ENCODE data around the gene TMEM38B. TPM values are rescaled to one million over a fixed set of nuclear protein-coding genes. Genes with fewer than 3 reads are reported as not detected.

The TMEM38B gene
- total RNA-seq, 1 experiment from 2014 or later = 48.6 TPM

GRCh38 chr9:105697871-105698270 lies 3.5 kb downstream of the TMEM38B start:
- Histone ChIP-seq H3K4me1 (peaks cover 31% of the 10 kb centered on the region; the same call in 1 of the 2 replicates), H3K27me3 (replicated peaks; ENCODE audit: control insufficient read depth, insufficient read depth, low read length) (no peaks in the 10 kb centered on the region), H3K9me3 (no peaks in the 10 kb centered on the region), H3K4me3 (ENCODE audit: low read depth, low read length) (no peak overlapping the region), H3K36me3 (ENCODE audit: control insufficient read depth, insufficient read depth, low read length) (no peaks in the 10 kb centered on the region)
- no TSS peak for BruUV-seq (replicated peaks)
- Mint-ChIP-seq H3K4me1 (ENCODE audit: low read depth, unreplicated experiment) (peaks cover 11% of the 10 kb centered on the region), H3K27ac (ENCODE audit: unreplicated experiment) (no peak overlapping the region), H3K9me3 (ENCODE audit: unreplicated experiment) (no peaks in the 10 kb centered on the region), H3K36me3 (ENCODE audit: insufficient read depth, unreplicated experiment) (no peaks in the 10 kb centered on the region), H3K4me3 (ENCODE audit: unreplicated experiment) (no peak overlapping the region), H3K27me3 (ENCODE audit: insufficient read depth, unreplicated experiment) (no peaks in the 10 kb centered on the region)
- DNase-seq = peak in 1 of 2 experiments; percentile 43
- intact Hi-C loops (cut with micrococcal nuclease; ENCODE audit: unreplicated experiment) = loop anchor here (10.0 kb wide), 1 partner anchor 253 kb away; the partner anchor contains the start of gene FSD1L
- ChIA-PET CTCF (interaction anchor here (0.6 to 1.0 kb wide), 2 partner anchors 20 to 41 kb away, joined by 3 read pairs; no protein-coding TSS in a partner anchor), POLR2A (interaction anchor here (0.6 kb wide), 1 partner anchor 920 kb away, joined by 3 read pairs; no protein-coding TSS in a partner anchor)
- TF ChIP-seq CTCF (IDR thresholded peaks at IDR 0.05; ENCODE audit: insufficient read depth in 1 of 2, low read depth in 1 of 2, low read length in 1 of 2, severe bottlenecking in 1 of 2, unreplicated experiment in 1 of 2) = no peak

GRCh38 chr9:105698348-105698870 lies 4.1 kb downstream of the TMEM38B start:
- ChIA-PET CTCF (interaction anchor here (0.6 to 1.0 kb wide), 2 partner anchors 20 to 41 kb away, joined by 3 read pairs; no protein-coding TSS in a partner anchor), POLR2A (interaction anchor here (0.6 kb wide), 1 partner anchor 921 kb away, joined by 3 read pairs; no protein-coding TSS in a partner anchor)
- no peaks in the 10 kb centered on the region for H3K36me3 ChIP-seq (ENCODE audit: control insufficient read depth, insufficient read depth, low read length)
- intact Hi-C loops (cut with micrococcal nuclease; ENCODE audit: unreplicated experiment) = loop anchor here (10.0 kb wide), 1 partner anchor 254 kb away; the partner anchor contains the start of gene FSD1L
- Mint-ChIP-seq H3K36me3 (ENCODE audit: insufficient read depth, unreplicated experiment) (no peaks in the 10 kb centered on the region), H3K27ac (ENCODE audit: unreplicated experiment) (no peak overlapping the region), H3K4me1 (ENCODE audit: low read depth, unreplicated experiment) (peaks cover 8% of the 10 kb centered on the region), H3K27me3 (ENCODE audit: insufficient read depth, unreplicated experiment) (no peaks in the 10 kb centered on the region), H3K9me3 (ENCODE audit: unreplicated experiment) (no peaks in the 10 kb centered on the region), H3K4me3 (ENCODE audit: unreplicated experiment) (no peak overlapping the region)
- DNase-seq = no peak
- no peaks in the 10 kb centered on the region for H3K27me3 ChIP-seq (replicated peaks; ENCODE audit: control insufficient read depth, insufficient read depth, low read length)
- H3K9me3 ChIP-seq = no peaks in the 10 kb centered on the region
- TF ChIP-seq CTCF (IDR thresholded peaks at IDR 0.05; ENCODE audit: insufficient read depth in 1 of 2, low read depth in 1 of 2, low read length in 1 of 2, severe bottlenecking in 1 of 2, unreplicated experiment in 1 of 2) = no peak
- no TSS peak for BruUV-seq (replicated peaks)
- no peak overlapping the region for H3K4me3 ChIP-seq (ENCODE audit: low read depth, low read length)
- H3K4me1 ChIP-seq = peaks cover 31% of the 10 kb centered on the region; the same call in 1 of the 2 replicates

GRCh38 chr9:105700668-105701067 lies 6.3 kb downstream of the TMEM38B start:
- H3K4me1 Mint-ChIP-seq (ENCODE audit: low read depth, unreplicated experiment) = no peaks in the 10 kb centered on the region
- H3K4me1 ChIP-seq = peaks cover 31% of the 10 kb centered on the region; the same call in 1 of the 2 replicates
- BruUV-seq (replicated peaks) = no TSS peak
- intact Hi-C loops (cut with micrococcal nuclease; ENCODE audit: unreplicated experiment) = no loop called here
- H3K4me3 ChIP-seq (ENCODE audit: low read depth, low read length) = no peak overlapping the region
- TF ChIP-seq CTCF (IDR thresholded peaks at IDR 0.05; ENCODE audit: insufficient read depth in 1 of 2, low read depth in 1 of 2, low read length in 1 of 2, severe bottlenecking in 1 of 2, unreplicated experiment in 1 of 2) = no peak
- peak in 1 of 2 experiments; percentile 13 for DNase-seq
- no peaks in the 10 kb centered on the region for H3K36me3 Mint-ChIP-seq (ENCODE audit: insufficient read depth, unreplicated experiment)
- no peaks in the 10 kb centered on the region for H3K36me3 ChIP-seq (ENCODE audit: control insufficient read depth, insufficient read depth, low read length)
- CTCF ChIA-PET = no interaction called here
- peak overlapping the region; percentile 42 for H3K27ac Mint-ChIP-seq (ENCODE audit: unreplicated experiment)
- no peaks in the 10 kb centered on the region for H3K27me3 Mint-ChIP-seq (ENCODE audit: insufficient read depth, unreplicated experiment)
- H3K4me3 Mint-ChIP-seq (ENCODE audit: unreplicated experiment) = no peak overlapping the region
- no peaks in the 10 kb centered on the region for H3K9me3 ChIP-seq
- no peaks in the 10 kb centered on the region for H3K27me3 ChIP-seq (replicated peaks; ENCODE audit: control insufficient read depth, insufficient read depth, low read length)
- no peaks in the 10 kb centered on the region for H3K9me3 Mint-ChIP-seq (ENCODE audit: unreplicated experiment)
- POLR2A ChIA-PET = no interaction called here

Measured in Caco-2 (cell line).